Pancreas (tissue), 10 donors: Measurements from ENCODE around the gene CEP95. TPM values are rescaled to one million over a fixed set of nuclear protein-coding genes. Genes with fewer than 3 reads are reported as not detected.
"Not testable (repeated sequence)": the region's sequence is repeated elsewhere in the genome, so short reads cannot be mapped to it uniquely, and the experiment has no call there.

Source experiments
- ATAC-seq, 4 donors: fragments of 200-7000 bp; cut with Tn5 transposase; one replicate each; pipeline versions ENCODE4 v1.8.0 to v1.9.1; 2020; ENCODE audit warnings: mild to moderate bottlenecking in 4 of 4, moderate library complexity in 4 of 4
- DNase-seq, 6 donors: peaks; one replicate each; pipeline ENCODE4 v3.0.0-alpha.2; 2020
- FAIRE-seq: peaks from 2 replicates; lab custom pipeline; 2012; peaks lifted over from hg19 to GRCh38; lab: Jason Lieb, UNC
- H3K27ac ChIP-seq, 4 donors: fragments of 200-600 bp; sonication (generic); 1 replicate in 3 of 4; 2 replicates in 1 of 4; pipeline versions ENCODE4 v1.5.0 to v1.8.0; 2020
- H3K27me3 ChIP-seq, 4 donors: fragments of 200-600 bp; one replicate each; pipeline ENCODE4 v1.8.0; 2021
- H3K36me3 ChIP-seq, 3 donors: fragments of 200-600 bp; sonication (generic) in 1 of 3; one replicate each; pipeline versions ENCODE4 v1.5.0 to v1.8.0; 2020 to 2021
- H3K4me1 ChIP-seq, 3 donors: fragments of 200-600 bp; one replicate each; pipeline ENCODE4 v1.8.0; 2021
- H3K4me3 ChIP-seq, 4 donors: fragments of 200-600 bp; sonication (generic) in 2 of 4; one replicate each; pipeline versions ENCODE4 v1.5.0 to v1.8.0; 2020 to 2021
- H3K9me3 ChIP-seq, 4 donors: fragments of 200-600 bp; one replicate each; pipeline ENCODE4 v1.8.0; 2021
- WGBS, 2 donors: extraction: QIAGEN DNeasy Blood & Tissue Kit; methylation state at CpG; one replicate each; pipeline ENCODE4 v1.1.7; 2013; 5-methylcytosine and 5-hydroxymethylcytosine counted together
- intact Hi-C, 3 donors: fragments of 100-400 bp; cut with DNase I; formaldehyde crosslinking; loops; one replicate each; pipeline versions ENCODE4 v1.11.1 to v1.14.2; 2022
- polyA plus RNA-seq, 2 donors: library from polyadenylated mRNA; stranded (reverse); fragments of 200-250 nt; gene quantifications; one replicate each; pipeline ENCODE4 v1.2.3, GENCODE V29; 2013
- total RNA-seq, 6 donors: library from RNA; stranded (reverse); fragmentation: NEBNext Ultra II Directional in 4 of 6; extraction: Animal tissue kit (Norgen Biotek cat#: 25700) in 4 of 6; gene quantifications; one replicate each; pipeline versions ENCODE4 v1.2.1 to v1.2.4, GENCODE V29; 2021 to 2023
- TF ChIP-seq, protein P1 (sequence below), 4 donors: fragments of 200-600 bp; sonication (generic) in 3 of 4; IDR thresholded peaks; one replicate each; pipeline versions ENCODE4 v1.5.0 to v1.8.0; 2021; ENCODE audit warnings: antibody characterized with exemption in 4 of 4
- donor health status: healthy with polysubstance abuse.
- donor health status: DM: no; HTN: no; CAD: no; lungs with moderate emphysema.
- donor health status: DM: no; HTN: no; CAD: no.
- donor health status: control.
- donor health status: control.
- donor health status: Bipolar disorder and iron deficiency.
- donor health status: DM: yes; HTN: yes; CAD: no.
- donor health status: DM: no; HTN: no; CAD: no.
- donor health status: DM: no; HTN: no; CAD: no.
- donor health status: DM: yes; HTN: yes; CAD: no.

The CEP95 gene
- total and polyA plus RNA-seq, 8 donors: 10.0 to 80.8 (median 21.7) TPM

DNA sequence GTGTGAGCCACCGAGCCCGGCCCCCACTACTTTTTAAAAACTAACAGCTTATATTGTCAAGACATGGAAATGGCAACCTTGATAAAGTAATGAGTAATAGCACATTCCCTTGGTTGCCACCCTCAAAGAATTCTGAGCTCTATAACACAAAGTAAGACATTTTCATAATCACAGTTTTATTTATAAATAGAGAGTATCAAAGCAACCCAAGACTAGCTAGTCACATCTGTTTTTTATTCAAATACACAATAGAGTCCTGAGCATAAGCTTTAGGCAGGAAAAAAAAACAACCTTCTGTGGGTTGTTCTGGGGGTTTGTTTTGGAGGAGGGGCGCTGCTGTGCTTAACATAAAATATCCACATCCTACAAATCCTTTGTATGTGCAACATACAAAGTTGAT, 68.7 kb downstream of the CEP95 start:
- no peak overlapping the region for H3K4me3 ChIP-seq
- no peak for DNase-seq
- ATAC-seq: no peak
- H3K27me3 ChIP-seq: no peaks in the 10 kb centered on the region
- no peak overlapping the region for H3K27ac ChIP-seq
- no peaks in the 10 kb centered on the region for H3K4me1 ChIP-seq
- FAIRE-seq: no peak
- 97 to 98% methylated on average over 3 of the region's 3 CpGs for WGBS, 2 donors
- no peaks in the 10 kb centered on the region for H3K9me3 ChIP-seq
- TF ChIP-seq, protein P1, sequence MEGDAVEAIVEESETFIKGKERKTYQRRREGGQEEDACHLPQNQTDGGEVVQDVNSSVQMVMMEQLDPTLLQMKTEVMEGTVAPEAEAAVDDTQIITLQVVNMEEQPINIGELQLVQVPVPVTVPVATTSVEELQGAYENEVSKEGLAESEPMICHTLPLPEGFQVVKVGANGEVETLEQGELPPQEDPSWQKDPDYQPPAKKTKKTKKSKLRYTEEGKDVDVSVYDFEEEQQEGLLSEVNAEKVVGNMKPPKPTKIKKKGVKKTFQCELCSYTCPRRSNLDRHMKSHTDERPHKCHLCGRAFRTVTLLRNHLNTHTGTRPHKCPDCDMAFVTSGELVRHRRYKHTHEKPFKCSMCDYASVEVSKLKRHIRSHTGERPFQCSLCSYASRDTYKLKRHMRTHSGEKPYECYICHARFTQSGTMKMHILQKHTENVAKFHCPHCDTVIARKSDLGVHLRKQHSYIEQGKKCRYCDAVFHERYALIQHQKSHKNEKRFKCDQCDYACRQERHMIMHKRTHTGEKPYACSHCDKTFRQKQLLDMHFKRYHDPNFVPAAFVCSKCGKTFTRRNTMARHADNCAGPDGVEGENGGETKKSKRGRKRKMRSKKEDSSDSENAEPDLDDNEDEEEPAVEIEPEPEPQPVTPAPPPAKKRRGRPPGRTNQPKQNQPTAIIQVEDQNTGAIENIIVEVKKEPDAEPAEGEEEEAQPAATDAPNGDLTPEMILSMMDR (IDR thresholded peaks at IDR 0.05): no peak
- intact Hi-C loops: no loop called here
- peaks cover 0 to 13% (median 0%) of the 10 kb centered on the region in 3 donors for H3K36me3 ChIP-seq

DNA sequence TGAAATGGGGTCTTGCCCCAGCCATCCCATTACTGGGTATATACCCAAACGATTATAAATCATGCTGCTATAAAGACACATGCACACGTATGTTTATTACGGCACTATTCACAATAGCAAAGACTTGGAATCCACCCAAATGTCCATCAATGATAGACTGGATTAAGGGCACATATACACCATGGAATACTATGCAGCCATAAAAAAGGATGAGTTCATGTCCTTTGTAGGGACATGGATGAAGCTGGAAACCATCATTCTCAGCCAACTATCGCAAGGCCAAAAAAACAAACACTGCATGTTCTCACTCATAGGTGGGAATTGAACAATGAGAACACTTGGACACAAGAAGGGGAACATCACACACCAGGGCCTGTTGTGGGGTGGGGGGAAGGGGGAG, 70.2 kb downstream of the CEP95 start:
- WGBS, 2 donors: 95 to 97% methylated on average over 4 of the region's 4 CpGs
- H3K27me3 ChIP-seq, H3K4me1 ChIP-seq, H3K9me3 ChIP-seq, H3K36me3 ChIP-seq, intact Hi-C loops, ATAC-seq, H3K4me3 ChIP-seq, H3K27ac ChIP-seq, FAIRE-seq, DNase-seq: not testable (repeated sequence)

DNA sequence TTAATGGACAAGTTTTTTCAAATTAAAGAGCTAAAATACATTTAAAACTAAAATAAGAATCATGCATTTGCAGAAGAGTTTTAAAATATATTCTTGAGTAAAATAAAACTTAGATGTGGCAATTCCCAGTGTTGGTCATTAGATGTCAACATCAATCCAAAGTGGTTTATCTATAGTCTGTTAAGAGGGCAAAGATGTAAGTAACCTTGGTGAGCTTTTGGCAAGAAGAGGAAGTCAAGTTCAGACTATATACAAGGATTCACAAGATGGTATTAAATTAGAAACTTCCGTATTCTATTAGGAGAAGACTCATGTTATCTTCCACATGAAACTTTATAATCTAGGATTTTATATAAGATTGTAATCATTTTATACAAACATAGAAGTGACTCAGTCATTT, 73.1 kb downstream of the CEP95 start:
- TF ChIP-seq, protein P1 (IDR thresholded peaks at IDR 0.05): no peak
- Histone ChIP-seq H3K4me3 (no peak overlapping the region), H3K9me3 (no peaks in the 10 kb centered on the region), H3K36me3 (peaks cover 0 to 8% (median 0%) of the 10 kb centered on the region in 3 donors), H3K4me1 (no peaks in the 10 kb centered on the region), H3K27ac (no peak overlapping the region), H3K27me3 (no peaks in the 10 kb centered on the region)
- intact Hi-C loops: no loop called here
- 93 to 94% methylated on average over 1 of the region's 1 CpG for WGBS, 2 donors
- DNase-seq (no peak), FAIRE-seq (no peak), ATAC-seq (no peak)

DNA sequence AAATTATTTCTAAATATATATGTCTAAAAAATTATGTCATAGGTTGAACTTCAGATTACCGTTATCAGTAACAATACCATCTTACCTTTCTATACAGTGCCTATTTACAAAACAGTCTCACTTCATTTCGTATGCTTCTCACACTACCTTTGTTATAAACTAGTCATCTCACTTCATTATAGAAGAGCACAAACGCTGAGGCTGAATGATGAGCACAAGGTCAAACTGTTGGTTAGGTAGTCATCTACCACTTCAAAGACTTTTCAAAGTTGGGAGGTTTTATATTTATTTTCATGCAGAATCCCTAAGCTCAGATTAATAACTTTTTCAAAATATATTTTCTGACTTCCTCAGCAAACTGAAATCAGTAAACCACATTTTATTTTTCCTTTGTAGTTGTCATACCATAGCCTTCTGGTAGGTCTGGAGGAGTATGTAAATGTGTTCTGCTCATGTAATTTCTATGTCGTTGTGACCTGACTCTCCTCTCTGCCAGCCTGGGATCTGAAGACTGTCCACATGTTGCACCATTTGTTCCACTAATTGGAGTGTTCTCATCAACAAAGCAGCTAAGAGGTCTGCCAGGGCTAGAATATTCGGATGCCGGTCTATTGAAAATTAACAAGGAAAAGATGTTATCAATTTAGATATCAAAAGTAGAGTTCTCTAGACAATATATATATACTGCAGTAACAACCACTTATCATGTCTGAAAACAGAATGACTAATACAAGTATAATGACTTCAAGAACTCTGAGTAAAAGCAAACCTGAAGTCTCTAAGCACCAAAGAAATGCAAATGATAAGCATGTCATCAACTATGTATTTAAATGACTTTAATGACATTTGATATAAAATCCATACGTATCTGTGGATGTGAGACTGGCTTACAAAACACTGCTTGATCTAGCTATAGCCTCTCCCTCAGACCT, 73.9 kb downstream of the CEP95 start:
- H3K27me3 ChIP-seq: no peaks in the 10 kb centered on the region
- intact Hi-C loops: no loop called here
- no peak overlapping the region for H3K27ac ChIP-seq

DNA sequence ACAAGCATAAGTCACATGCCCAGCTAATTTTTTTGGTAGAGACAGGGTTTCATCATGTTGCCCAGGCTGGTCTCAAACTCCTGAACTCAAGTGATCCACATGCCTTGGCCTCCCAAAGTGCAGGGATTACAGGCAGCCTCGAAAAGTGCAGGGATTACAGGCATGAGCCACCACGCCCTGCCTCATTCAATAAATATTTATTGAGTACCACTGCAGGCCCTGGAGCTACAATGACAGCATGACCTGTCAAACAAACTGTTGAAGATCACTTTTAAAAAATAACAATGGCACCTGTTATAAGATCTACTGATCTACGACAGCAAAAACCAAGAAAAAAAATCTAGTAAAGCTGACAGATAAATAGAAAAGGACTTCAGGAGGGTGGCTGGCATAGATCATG, 76.3 kb downstream of the CEP95 start:
- TF ChIP-seq, protein P1 (IDR thresholded peaks at IDR 0.05): no peak
- H3K4me3 ChIP-seq: no peak overlapping the region
- 82 to 89% methylated on average over 3 of the region's 3 CpGs for WGBS, 2 donors
- DNase-seq: no peak
- H3K27ac ChIP-seq: no peak overlapping the region
- H3K9me3 ChIP-seq: no peaks in the 10 kb centered on the region
- no peak for ATAC-seq
- intact Hi-C loops: no loop called here
- H3K4me1 ChIP-seq: no peaks in the 10 kb centered on the region
- no peaks in the 10 kb centered on the region for H3K27me3 ChIP-seq
- peaks cover 0 to 8% (median 0%) of the 10 kb centered on the region in 3 donors for H3K36me3 ChIP-seq
- FAIRE-seq: no peak

More for the DNA sequence above, 73.9 kb downstream of the CEP95 start:
- no peak for DNase-seq
- Histone ChIP-seq H3K4me1 (no peaks in the 10 kb centered on the region), H3K4me3 (no peak overlapping the region), H3K36me3 (peaks cover 0 to 8% (median 0%) of the 10 kb centered on the region in 3 donors), H3K9me3 (no peaks in the 10 kb centered on the region)
- ATAC-seq: no peak
- 74 to 80% methylated on average over 7 of the region's 7 CpGs for WGBS, 2 donors
- no peak for FAIRE-seq
- TF ChIP-seq, protein P1 (IDR thresholded peaks at IDR 0.05): no peak
